HepG2 (cell line): Measurements from ENCODE around the gene LZTS2. TPM values are rescaled to one million over a fixed set of nuclear protein-coding genes. Genes with fewer than 3 reads are reported as not detected.

Experiments used
- ASH2L ChIP-seq: fragments of 300-600, 200-600 bp; sonication (generic); IDR thresholded peaks from 2 replicates; pipeline ENCODE4 v1.7.0; 2017; ENCODE audit warnings: low read depth, mild to moderate bottlenecking, moderate library complexity, mixed read lengths, low read length; ENCODE audit not compliant: insufficient read length
- MZF1 ChIP-seq: sonication (generic); formaldehyde crosslinking; IDR thresholded peaks from 2 replicates; pipeline ENCODE4 v1.8.1; 2023; ENCODE audit warnings: mild to moderate bottlenecking, missing genetic modification reagents, borderline replicate concordance
- SALL1 ChIP-seq: sonication (generic); formaldehyde crosslinking; IDR thresholded peaks from 2 replicates; pipeline ENCODE4 v1.8.0; 2022; ENCODE audit warnings: mild to moderate bottlenecking, missing genetic modification reagents
- SOX6 ChIP-seq, 2 experiments: fragments of 450-650 bp in 1 of 2; sonication (generic) in 1 of 2; formaldehyde crosslinking in 1 of 2; IDR thresholded peaks; 2 replicates each; pipeline versions ENCODE4 v1.4.0 to v1.6.1; 2017 to 2020; ENCODE audit warnings: antibody characterized with exemption in 1 of 2, mild to moderate bottlenecking in 1 of 2, missing genetic modification reagents in 1 of 2
- ZKSCAN1 ChIP-seq: fragments of 150-350 bp; IDR thresholded peaks from 2 replicates; pipeline ENCODE4 v1.6.1; 2014; ENCODE audit warnings: low read length
- ZNF780A ChIP-seq: sonication (generic); formaldehyde crosslinking; IDR thresholded peaks from 2 replicates; pipeline ENCODE4 v1.8.0; 2022; ENCODE audit warnings: mild to moderate bottlenecking, missing genetic modification reagents, moderate library complexity
- ZNF841 ChIP-seq: sonication (generic); formaldehyde crosslinking; IDR thresholded peaks from 2 replicates; pipeline ENCODE4 v1.8.1; 2023; ENCODE audit warnings: missing genetic modification reagents, borderline replicate concordance
- polyA plus RNA-seq, 8 experiments: library from polyadenylated mRNA; depleted of rRNA in 3 of 8; stranded (reverse) in 7 of 8; unstranded in 1 of 8; fragments of >200 nt; fragmentation: Illumina TruSeq in 4 of 8; extraction: Trizol in 4 of 8; gene quantifications; 2 replicates each; pipeline versions ENCODE4 v1.2.1 to v1.2.3, GENCODE V29; 2011 to 2016; ENCODE audit warnings: low read depth in 4 of 8, missing spikeins in 1 of 8, mixed read lengths in 1 of 8; ENCODE audit not compliant: insufficient read depth in 1 of 8
- total RNA-seq, 5 experiments: library from RNA; depleted of rRNA; stranded (reverse); fragments of >200 nt; fragmentation: Illumina TruSeq; extraction: Trizol; gene quantifications; 2 replicates each; pipeline ENCODE4 v1.2.3, GENCODE V29; 2016; ENCODE audit warnings: low read depth in 1 of 5
- TF ChIP-seq, protein P1 (sequence below): sonication (generic); formaldehyde crosslinking; IDR thresholded peaks from 2 replicates; pipeline ENCODE4 v1.8.1; 2022; ENCODE audit warnings: mild to moderate bottlenecking, missing genetic modification reagents
- TF ChIP-seq, protein P2 (sequence below): sonication (generic); formaldehyde crosslinking; IDR thresholded peaks from 2 replicates; pipeline ENCODE4 v1.4.0; 2020; ENCODE audit warnings: missing genetic modification reagents
- TF ChIP-seq, protein P3 (sequence below): sonication (generic); formaldehyde crosslinking; IDR thresholded peaks from 2 replicates; pipeline ENCODE4 v1.4.0; 2020; ENCODE audit warnings: missing genetic modification reagents

Gene LZTS2
- total and polyA plus RNA-seq, 2 of the 13 experiments (the other 11 are each of a cell fraction or from before 2014, with no cell fraction given) = 43.6 to 65.6 TPM

DNA sequence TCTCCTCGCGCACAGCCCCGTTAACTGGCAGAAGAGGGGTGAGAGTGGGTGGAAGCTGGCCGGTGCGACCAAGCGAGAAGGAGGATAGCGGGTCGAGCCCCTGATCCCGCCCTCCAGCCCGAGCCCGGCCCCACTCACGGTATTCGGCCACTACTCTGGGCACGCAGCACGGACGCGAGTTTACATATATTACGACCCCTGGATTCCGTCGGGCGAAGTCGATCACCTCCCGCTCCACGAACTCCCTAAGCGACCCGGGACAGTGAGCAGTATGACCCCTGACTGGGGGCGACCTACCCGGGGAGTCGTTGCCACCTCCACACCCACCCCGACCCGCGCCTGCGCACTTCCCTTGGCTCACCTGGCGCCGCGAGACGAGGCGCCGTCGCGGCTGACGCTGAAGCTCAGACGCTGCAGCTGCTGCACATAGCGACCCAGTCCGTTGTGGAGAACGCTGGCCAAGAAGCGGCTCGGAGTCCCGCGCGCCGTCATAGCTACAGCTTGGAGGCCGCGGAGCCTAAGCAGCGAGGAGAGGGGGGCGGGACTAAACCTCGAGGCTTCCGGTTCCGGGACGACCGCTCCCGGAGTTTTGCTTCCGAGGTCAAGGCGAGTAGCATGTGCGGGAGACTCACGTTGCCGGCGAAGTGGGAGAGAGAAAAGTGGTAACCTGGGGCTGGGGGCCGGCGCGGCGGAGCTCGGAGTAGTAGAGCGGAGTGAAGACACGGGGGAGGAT lies 12.5 kb upstream of the LZTS2 start, which contains the start of the genes MRPL43 and TWNK (continued):
- TF ChIP-seq, protein P1, sequence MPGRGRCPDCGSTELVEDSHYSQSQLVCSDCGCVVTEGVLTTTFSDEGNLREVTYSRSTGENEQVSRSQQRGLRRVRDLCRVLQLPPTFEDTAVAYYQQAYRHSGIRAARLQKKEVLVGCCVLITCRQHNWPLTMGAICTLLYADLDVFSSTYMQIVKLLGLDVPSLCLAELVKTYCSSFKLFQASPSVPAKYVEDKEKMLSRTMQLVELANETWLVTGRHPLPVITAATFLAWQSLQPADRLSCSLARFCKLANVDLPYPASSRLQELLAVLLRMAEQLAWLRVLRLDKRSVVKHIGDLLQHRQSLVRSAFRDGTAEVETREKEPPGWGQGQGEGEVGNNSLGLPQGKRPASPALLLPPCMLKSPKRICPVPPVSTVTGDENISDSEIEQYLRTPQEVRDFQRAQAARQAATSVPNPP = peak; percentile 76
- TF ChIP-seq ZNF780A (CRISPR knock-in tag) (peak; percentile 82; the same call in 1 of the 2 replicates), SOX6 (IDR thresholded peaks at IDR 0.05) (no peak), SOX6 (CRISPR knock-in tag; IDR thresholded peaks at IDR 0.05) (peak; percentile 36), ZNF841 (CRISPR knock-in tag) (peak; percentile 74; the same call in 1 of the 2 replicates), ZKSCAN1 (no peak), MZF1 (CRISPR knock-in tag) (0 out of 2 replicates have a peak, but pooled peaks have one; percentile 92), SALL1 (CRISPR knock-in tag) (peak; percentile 87), ASH2L (peak; percentile 95)
- TF ChIP-seq, protein P2, sequence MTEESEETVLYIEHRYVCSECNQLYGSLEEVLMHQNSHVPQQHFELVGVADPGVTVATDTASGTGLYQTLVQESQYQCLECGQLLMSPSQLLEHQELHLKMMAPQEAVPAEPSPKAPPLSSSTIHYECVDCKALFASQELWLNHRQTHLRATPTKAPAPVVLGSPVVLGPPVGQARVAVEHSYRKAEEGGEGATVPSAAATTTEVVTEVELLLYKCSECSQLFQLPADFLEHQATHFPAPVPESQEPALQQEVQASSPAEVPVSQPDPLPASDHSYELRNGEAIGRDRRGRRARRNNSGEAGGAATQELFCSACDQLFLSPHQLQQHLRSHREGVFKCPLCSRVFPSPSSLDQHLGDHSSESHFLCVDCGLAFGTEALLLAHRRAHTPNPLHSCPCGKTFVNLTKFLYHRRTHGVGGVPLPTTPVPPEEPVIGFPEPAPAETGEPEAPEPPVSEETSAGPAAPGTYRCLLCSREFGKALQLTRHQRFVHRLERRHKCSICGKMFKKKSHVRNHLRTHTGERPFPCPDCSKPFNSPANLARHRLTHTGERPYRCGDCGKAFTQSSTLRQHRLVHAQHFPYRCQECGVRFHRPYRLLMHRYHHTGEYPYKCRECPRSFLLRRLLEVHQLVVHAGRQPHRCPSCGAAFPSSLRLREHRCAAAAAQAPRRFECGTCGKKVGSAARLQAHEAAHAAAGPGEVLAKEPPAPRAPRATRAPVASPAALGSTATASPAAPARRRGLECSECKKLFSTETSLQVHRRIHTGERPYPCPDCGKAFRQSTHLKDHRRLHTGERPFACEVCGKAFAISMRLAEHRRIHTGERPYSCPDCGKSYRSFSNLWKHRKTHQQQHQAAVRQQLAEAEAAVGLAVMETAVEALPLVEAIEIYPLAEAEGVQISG (CRISPR knock-in tag) = peak; percentile 91
- TF ChIP-seq, protein P3, sequence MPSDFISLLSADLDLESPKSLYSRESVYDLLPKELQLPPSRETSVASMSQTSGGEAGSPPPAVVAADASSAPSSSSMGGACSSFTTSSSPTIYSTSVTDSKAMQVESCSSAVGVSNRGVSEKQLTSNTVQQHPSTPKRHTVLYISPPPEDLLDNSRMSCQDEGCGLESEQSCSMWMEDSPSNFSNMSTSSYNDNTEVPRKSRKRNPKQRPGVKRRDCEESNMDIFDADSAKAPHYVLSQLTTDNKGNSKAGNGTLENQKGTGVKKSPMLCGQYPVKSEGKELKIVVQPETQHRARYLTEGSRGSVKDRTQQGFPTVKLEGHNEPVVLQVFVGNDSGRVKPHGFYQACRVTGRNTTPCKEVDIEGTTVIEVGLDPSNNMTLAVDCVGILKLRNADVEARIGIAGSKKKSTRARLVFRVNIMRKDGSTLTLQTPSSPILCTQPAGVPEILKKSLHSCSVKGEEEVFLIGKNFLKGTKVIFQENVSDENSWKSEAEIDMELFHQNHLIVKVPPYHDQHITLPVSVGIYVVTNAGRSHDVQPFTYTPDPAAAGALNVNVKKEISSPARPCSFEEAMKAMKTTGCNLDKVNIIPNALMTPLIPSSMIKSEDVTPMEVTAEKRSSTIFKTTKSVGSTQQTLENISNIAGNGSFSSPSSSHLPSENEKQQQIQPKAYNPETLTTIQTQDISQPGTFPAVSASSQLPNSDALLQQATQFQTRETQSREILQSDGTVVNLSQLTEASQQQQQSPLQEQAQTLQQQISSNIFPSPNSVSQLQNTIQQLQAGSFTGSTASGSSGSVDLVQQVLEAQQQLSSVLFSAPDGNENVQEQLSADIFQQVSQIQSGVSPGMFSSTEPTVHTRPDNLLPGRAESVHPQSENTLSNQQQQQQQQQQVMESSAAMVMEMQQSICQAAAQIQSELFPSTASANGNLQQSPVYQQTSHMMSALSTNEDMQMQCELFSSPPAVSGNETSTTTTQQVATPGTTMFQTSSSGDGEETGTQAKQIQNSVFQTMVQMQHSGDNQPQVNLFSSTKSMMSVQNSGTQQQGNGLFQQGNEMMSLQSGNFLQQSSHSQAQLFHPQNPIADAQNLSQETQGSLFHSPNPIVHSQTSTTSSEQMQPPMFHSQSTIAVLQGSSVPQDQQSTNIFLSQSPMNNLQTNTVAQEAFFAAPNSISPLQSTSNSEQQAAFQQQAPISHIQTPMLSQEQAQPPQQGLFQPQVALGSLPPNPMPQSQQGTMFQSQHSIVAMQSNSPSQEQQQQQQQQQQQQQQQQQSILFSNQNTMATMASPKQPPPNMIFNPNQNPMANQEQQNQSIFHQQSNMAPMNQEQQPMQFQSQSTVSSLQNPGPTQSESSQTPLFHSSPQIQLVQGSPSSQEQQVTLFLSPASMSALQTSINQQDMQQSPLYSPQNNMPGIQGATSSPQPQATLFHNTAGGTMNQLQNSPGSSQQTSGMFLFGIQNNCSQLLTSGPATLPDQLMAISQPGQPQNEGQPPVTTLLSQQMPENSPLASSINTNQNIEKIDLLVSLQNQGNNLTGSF (CRISPR knock-in tag) = peak; percentile 14; the same call in 1 of the 2 replicates
